ENCODE results near the gene PATL1. TPM values are rescaled to one million over a fixed set of nuclear protein-coding genes. Genes with fewer than 3 reads are reported as not detected.
"Not testable (repeated sequence)": the region's sequence is repeated elsewhere in the genome, so short reads cannot be mapped to it uniquely, and the experiment has no call there.

The PATL1 gene
- total and polyA plus RNA-seq, 2 experiments from 2014 or later: 12.9 to 19.6 TPM

DNA sequence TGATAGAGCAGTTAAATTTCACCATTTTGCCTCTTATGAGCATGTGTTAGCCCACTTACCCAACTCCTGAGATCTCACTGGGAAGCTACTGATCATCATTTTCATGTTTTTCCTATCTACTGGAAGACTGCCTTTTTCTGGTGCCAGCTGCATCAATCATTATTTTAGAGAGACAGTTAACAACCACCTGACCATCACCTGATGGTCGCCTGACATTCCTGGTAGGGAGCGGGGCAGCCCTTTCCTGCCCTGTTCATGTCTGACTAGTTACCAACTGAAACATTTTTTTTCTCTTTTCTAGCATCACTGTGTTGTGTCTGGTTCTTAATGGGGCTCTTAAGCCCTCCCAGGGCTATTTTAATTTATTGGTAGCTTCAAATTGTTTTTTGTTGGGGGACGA lies 20.2 kb upstream of the PATL1 start:
- DNase-seq (ENCODE audit: low spot score) (no peak), ATAC-seq (no peak)
- H3K9me3 Mint-ChIP-seq: peaks cover 15% of the 10 kb centered on the region
- H3K4me1 Mint-ChIP-seq: no peaks in the 10 kb centered on the region
- H3K27me3 Mint-ChIP-seq (ENCODE audit: insufficient read depth, low read depth, poor library complexity): no peaks in the 10 kb centered on the region
- Histone ChIP-seq H3K9me2 (ENCODE audit: insufficient read depth) (no peaks in the 10 kb centered on the region; the same call in 1 of the 2 replicates), H3K4me3 (no peak overlapping the region), H4K20me1 (replicated peaks; ENCODE audit: insufficient read depth) (no peaks in the 10 kb centered on the region), H3F3A (replicated peaks; ENCODE audit: low read depth) (no peaks in the 10 kb centered on the region), H3K4me2 (no peak overlapping the region), H3K4me1 (ENCODE audit: insufficient read depth) (no peaks in the 10 kb centered on the region), H3K79me2 (replicated peaks; ENCODE audit: insufficient read depth) (no peaks in the 10 kb centered on the region), H3K36me3 (ENCODE audit: insufficient read depth) (no peaks in the 10 kb centered on the region), H3K27me3 (ENCODE audit: insufficient read depth) (no peaks in the 10 kb centered on the region), H2AFZ (no peak overlapping the region; the same call in 1 of the 2 replicates), H3K27ac (ENCODE audit: low read depth) (no peak overlapping the region)
- no peaks in the 10 kb centered on the region for H3K36me3 Mint-ChIP-seq (ENCODE audit: low read depth)
- TF ChIP-seq STAT1 (IDR thresholded peaks at IDR 0.05; ENCODE audit: unreplicated experiment) (no peak), CREB1 (CRISPR knock-in tag; IDR thresholded peaks at IDR 0.05; ENCODE audit: low read depth) (no peak), CTCF (conservative IDR thresholded peaks at IDR 0.05; ENCODE audit: low read depth in 2 of 2) (no peak), ZNF462 (CRISPR knock-in tag; IDR thresholded peaks at IDR 0.05) (no peak)
- TF ChIP-seq, protein P1, sequence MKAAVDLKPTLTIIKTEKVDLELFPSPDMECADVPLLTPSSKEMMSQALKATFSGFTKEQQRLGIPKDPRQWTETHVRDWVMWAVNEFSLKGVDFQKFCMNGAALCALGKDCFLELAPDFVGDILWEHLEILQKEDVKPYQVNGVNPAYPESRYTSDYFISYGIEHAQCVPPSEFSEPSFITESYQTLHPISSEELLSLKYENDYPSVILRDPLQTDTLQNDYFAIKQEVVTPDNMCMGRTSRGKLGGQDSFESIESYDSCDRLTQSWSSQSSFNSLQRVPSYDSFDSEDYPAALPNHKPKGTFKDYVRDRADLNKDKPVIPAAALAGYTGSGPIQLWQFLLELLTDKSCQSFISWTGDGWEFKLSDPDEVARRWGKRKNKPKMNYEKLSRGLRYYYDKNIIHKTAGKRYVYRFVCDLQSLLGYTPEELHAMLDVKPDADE (IDR thresholded peaks at IDR 0.05): no peak
- H3K27ac Mint-ChIP-seq: no peak overlapping the region
- H3K4me3 Mint-ChIP-seq: no peak overlapping the region

DNA sequence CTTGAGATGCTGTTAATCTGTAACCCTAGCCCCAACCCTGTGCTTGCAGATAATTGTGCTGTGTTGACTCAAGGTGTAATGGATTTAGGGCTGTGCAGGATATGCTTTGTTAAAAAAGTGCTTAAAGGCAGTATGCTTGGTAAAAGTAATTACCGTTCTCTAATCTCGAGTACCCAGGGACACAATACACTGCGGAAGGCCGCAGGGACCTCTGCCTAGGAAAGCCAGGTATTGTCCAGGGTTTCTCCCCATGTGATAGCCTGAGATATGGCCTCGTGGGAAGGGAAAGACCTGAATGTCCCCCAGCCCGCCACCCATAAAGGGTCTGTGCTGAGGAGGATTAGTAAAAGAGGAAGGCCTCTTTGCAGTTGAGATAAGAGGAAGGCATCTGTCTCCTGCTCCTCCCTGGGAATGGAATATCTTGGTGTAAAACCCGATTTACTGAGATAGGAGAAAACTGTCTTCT lies 12.5 kb upstream of the PATL1 start:
- H4K20me1 ChIP-seq (replicated peaks; ENCODE audit: insufficient read depth); H3K27me3 Mint-ChIP-seq (ENCODE audit: insufficient read depth, low read depth, poor library complexity); H3K4me1 ChIP-seq (ENCODE audit: insufficient read depth); H3K27ac Mint-ChIP-seq; ATAC-seq; H3K79me2 ChIP-seq (replicated peaks; ENCODE audit: insufficient read depth); H3K4me1 Mint-ChIP-seq; H3K4me2 ChIP-seq; DNase-seq (ENCODE audit: low spot score); H3K27ac ChIP-seq (ENCODE audit: low read depth); H3K36me3 Mint-ChIP-seq (ENCODE audit: low read depth); H3F3A ChIP-seq (replicated peaks; ENCODE audit: low read depth); H3K4me3 Mint-ChIP-seq; H3K27me3 ChIP-seq (ENCODE audit: insufficient read depth); H2AFZ ChIP-seq; H3K36me3 ChIP-seq (ENCODE audit: insufficient read depth); H3K4me3 ChIP-seq; H3K9me2 ChIP-seq (ENCODE audit: insufficient read depth); H3K9me3 Mint-ChIP-seq: not testable (repeated sequence)
